GM13977 (cell line): ENCODE data around the gene PRSS2.
"Not testable (repeated sequence)": the region's sequence is repeated elsewhere in the genome, so short reads cannot be mapped to it uniquely, and the experiment has no call there.

Source experiments
- DNase-seq: peaks from one replicate; pipeline ENCODE4 v3.0.0; 2012; ENCODE audit warnings: low spot score
- in situ Hi-C: fragments of 300-500 bp; cut with MboI; formaldehyde crosslinking; loops from one replicate; pipeline ENCODE4 v1.12.0; 2022; ENCODE audit warnings: low sequenced_read_pairs, low pct_unique_long_range_greater_than_20kb, mixed read lengths, inconsistent platforms; ENCODE audit not compliant: unreplicated experiment
- TF ChIP-seq, protein P1 (sequence below): IDR thresholded peaks from 2 replicates; pipeline ENCODE4 v1.5.1; 2012; ENCODE audit warnings: mild to moderate bottlenecking, control low read depth; ENCODE audit not compliant: insufficient read depth; ENCODE audit errors: extremely low read depth, missing control alignments

PRSS2 gene

GRCh38 chr7:142752376-142753225, 18.2 kb upstream of the PRSS2 start:
- TF ChIP-seq, protein P1, sequence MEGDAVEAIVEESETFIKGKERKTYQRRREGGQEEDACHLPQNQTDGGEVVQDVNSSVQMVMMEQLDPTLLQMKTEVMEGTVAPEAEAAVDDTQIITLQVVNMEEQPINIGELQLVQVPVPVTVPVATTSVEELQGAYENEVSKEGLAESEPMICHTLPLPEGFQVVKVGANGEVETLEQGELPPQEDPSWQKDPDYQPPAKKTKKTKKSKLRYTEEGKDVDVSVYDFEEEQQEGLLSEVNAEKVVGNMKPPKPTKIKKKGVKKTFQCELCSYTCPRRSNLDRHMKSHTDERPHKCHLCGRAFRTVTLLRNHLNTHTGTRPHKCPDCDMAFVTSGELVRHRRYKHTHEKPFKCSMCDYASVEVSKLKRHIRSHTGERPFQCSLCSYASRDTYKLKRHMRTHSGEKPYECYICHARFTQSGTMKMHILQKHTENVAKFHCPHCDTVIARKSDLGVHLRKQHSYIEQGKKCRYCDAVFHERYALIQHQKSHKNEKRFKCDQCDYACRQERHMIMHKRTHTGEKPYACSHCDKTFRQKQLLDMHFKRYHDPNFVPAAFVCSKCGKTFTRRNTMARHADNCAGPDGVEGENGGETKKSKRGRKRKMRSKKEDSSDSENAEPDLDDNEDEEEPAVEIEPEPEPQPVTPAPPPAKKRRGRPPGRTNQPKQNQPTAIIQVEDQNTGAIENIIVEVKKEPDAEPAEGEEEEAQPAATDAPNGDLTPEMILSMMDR = no peak
- DNase-seq = no peak
- in situ Hi-C loops = no loop called here

GRCh38 chr7:142753366-142753765, 17.4 kb upstream of the PRSS2 start:
- in situ Hi-C loops = no loop called here
- TF ChIP-seq, protein P1 = no peak
- no peak for DNase-seq

- DNase-seq, in situ Hi-C loops: not testable (repeated sequence)
These were observed 16.8 kb upstream of the PRSS2 start for GRCh38 chr7:142753925-142754491.

- no peak for DNase-seq
- TF ChIP-seq, protein P1 = no peak
- in situ Hi-C loops = no loop called here
These were observed 15.8 kb upstream of the PRSS2 start for GRCh38 chr7:142754681-142755575.

- DNase-seq, in situ Hi-C loops: not testable (repeated sequence)
These were observed 12.5 kb upstream of the PRSS2 start for GRCh38 chr7:142758312-142758711.

- in situ Hi-C loops = no loop called here
- TF ChIP-seq, protein P1 = no peak
- no peak for DNase-seq
These were observed 11.3 kb upstream of the PRSS2 start for GRCh38 chr7:142759433-142759832.

- in situ Hi-C loops = no loop called here
These were observed 10.6 kb upstream of the PRSS2 start for GRCh38 chr7:142760071-142760642.

GRCh38 chr7:142761606-142762005, 9.2 kb upstream of the PRSS2 start:
- in situ Hi-C loops, DNase-seq: not testable (repeated sequence)

More at GRCh38 chr7:142760071-142760642, 10.6 kb upstream of the PRSS2 start:
- TF ChIP-seq, protein P1 = no peak
- DNase-seq = no peak
